Psoas muscle (tissue), 8 donors: ENCODE measurements around the gene GFAP. TPM values are rescaled to one million over a fixed set of nuclear protein-coding genes. Genes with fewer than 3 reads are reported as not detected.

Source experiments
- ATAC-seq, 4 donors: fragments of 200-7000 bp; cut with Tn5 transposase; one replicate each; pipeline ENCODE4 v1.9.1; 2020; ENCODE audit warnings: moderate library complexity in 3 of 4, mild to moderate bottlenecking in 2 of 4
- DNase-seq, 2 donors: peaks; one replicate each; pipeline ENCODE4 v3.0.0-alpha.2; 2020
- H3K27ac ChIP-seq: fragments of 200-600 bp; one replicate; pipeline ENCODE4 v1.8.0; 2022
- H3K27me3 ChIP-seq, 3 donors: fragments of 200-600 bp in 1 of 3; one replicate each; pipeline versions ENCODE4 v1.6.1 to v1.8.0; 2013 to 2022; ENCODE audit warnings: low read length in 2 of 3, mild to moderate bottlenecking in 2 of 3, moderate library complexity in 1 of 3; ENCODE audit not compliant: insufficient read depth in 3 of 3
- H3K36me3 ChIP-seq, 2 donors: fragments of 200-600 bp in 1 of 2; one replicate each; pipeline versions ENCODE4 v1.6.1 to v1.8.0; 2013 to 2022; ENCODE audit warnings: low read depth in 1 of 2, mild to moderate bottlenecking in 1 of 2, moderate library complexity in 1 of 2; ENCODE audit not compliant: insufficient read depth in 1 of 2
- H3K4me1 ChIP-seq: fragments of 200-600 bp; one replicate; pipeline ENCODE4 v1.8.0; 2022
- H3K4me3 ChIP-seq: fragments of 200-600 bp; one replicate; pipeline ENCODE4 v1.8.0; 2022; ENCODE audit warnings: mild to moderate bottlenecking
- H3K9me3 ChIP-seq: fragments of 200-600 bp; one replicate; pipeline ENCODE4 v1.8.0; 2022
- WGBS, 3 donors: extraction: QIAGEN DNeasy Blood & Tissue Kit; methylation state at CpG; one replicate each; pipeline versions ENCODE4 v1.1.6 to v1.1.7; 2013; 5-methylcytosine and 5-hydroxymethylcytosine counted together
- intact Hi-C, 2 donors: fragments of 100-400 bp; cut with DNase I; formaldehyde crosslinking; loops; one replicate each; pipeline versions ENCODE4 v1.11.0 to v1.14.2; 2022
- polyA plus RNA-seq, 3 donors: library from polyadenylated mRNA; stranded (reverse); fragments of 200-250 nt; gene quantifications; one replicate each; pipeline ENCODE4 v1.2.3, GENCODE V29; 2013
- total RNA-seq, 4 donors: library from RNA; stranded (reverse); fragmentation: NEBNext Ultra II Directional in 2 of 4; extraction: Animal tissue kit (Norgen Biotek cat#: 25700) in 2 of 4; gene quantifications; one replicate each; pipeline versions ENCODE4 v1.2.1 to v1.2.4, GENCODE V29; 2021 to 2023
- TF ChIP-seq, protein P1 (sequence below): fragments of 200-600 bp; IDR thresholded peaks from one replicate; pipeline ENCODE4 v1.8.0; 2022; ENCODE audit warnings: antibody characterized with exemption
- donor health status: healthy with polysubstance abuse.
- donor health status: DM: no; HTN: no; CAD: no; lungs with moderate emphysema.
- donor health status: Bipolar disorder and iron deficiency.
- donor health status: healthy.
- donor health status: DM: yes; HTN: yes; CAD: no.
- donor health status: DM: no; HTN: no; CAD: no.
- donor health status: DM: no; HTN: no; CAD: no.
- donor health status: DM: yes; HTN: yes; CAD: no.

GFAP gene
- total and polyA plus RNA-seq, 7 donors, result 0.11 to 0.54 (median 0.43) TPM; not detected in 3

DNA sequence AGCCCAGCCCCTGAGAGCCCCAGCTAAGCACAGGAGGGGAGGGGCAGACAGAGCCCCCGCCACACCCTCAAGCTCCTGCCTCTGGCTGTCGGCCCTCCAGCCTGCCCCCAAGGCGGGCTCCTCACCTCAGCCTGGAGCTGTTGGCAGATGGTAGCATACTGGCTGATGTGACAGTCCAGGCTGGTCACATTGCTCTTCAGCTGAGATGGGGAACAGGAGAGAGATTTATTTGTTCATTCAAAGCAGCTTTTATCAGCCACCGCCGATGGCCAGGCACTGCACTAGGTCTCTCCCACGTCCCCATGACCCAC lies 17.4 kb upstream of the GFAP start:
- no peak for DNase-seq
- Histone ChIP-seq H3K4me1 (peaks cover 5% of the 10 kb centered on the region), H3K9me3 (no peaks in the 10 kb centered on the region), H3K36me3 (no peaks in the 10 kb centered on the region), H3K27me3 (no peaks in the 10 kb centered on the region), H3K4me3 (no peak overlapping the region), H3K27ac (no peak overlapping the region)
- WGBS, 3 donors, result 94 to 96% (median 95%) methylated on average over 6 of the region's 6 CpGs
- TF ChIP-seq, protein P1, sequence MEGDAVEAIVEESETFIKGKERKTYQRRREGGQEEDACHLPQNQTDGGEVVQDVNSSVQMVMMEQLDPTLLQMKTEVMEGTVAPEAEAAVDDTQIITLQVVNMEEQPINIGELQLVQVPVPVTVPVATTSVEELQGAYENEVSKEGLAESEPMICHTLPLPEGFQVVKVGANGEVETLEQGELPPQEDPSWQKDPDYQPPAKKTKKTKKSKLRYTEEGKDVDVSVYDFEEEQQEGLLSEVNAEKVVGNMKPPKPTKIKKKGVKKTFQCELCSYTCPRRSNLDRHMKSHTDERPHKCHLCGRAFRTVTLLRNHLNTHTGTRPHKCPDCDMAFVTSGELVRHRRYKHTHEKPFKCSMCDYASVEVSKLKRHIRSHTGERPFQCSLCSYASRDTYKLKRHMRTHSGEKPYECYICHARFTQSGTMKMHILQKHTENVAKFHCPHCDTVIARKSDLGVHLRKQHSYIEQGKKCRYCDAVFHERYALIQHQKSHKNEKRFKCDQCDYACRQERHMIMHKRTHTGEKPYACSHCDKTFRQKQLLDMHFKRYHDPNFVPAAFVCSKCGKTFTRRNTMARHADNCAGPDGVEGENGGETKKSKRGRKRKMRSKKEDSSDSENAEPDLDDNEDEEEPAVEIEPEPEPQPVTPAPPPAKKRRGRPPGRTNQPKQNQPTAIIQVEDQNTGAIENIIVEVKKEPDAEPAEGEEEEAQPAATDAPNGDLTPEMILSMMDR, result no peak
- intact Hi-C loops, result no loop called here
- no peak for ATAC-seq

DNA sequence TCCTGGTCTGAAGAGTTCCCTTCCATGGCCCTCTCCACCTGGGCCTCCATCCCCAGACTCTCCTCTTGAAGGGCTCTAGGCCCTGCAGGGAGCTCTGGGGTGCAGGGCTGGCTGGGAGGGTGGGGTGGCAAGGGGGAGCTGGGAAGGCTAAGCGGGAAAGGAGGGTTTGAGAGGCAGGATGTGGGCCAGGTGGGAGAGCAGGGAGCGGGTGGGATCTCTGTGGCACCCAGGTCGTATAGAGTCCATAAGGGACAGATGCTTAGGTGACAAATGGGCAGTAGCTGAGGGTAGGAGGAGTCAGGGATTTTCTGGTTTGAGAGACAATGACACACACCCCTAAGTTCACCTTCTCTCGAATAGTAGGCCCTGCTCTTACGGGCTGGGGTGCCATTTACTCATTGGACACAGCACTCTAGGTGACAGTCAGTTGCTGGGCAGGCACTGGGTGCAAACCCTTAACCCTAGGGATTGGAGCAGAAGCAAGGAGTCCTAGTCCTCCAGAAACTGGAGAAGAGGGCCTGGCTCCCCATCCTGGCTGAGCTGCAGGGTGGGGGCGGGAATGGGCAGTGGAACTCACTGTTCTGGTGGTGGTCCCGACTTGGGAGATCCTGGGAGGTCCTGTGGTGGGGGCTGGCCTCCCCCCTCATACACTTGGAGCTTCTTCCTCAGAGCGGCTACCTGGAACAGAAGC lies 16.9 kb upstream of the GFAP start:
- Histone ChIP-seq H3K36me3 (no peaks in the 10 kb centered on the region), H3K4me3 (no peak overlapping the region), H3K4me1 (peaks cover 5% of the 10 kb centered on the region), H3K27ac (no peak overlapping the region), H3K27me3 (no peaks in the 10 kb centered on the region), H3K9me3 (no peaks in the 10 kb centered on the region)
- intact Hi-C loops, result no loop called here
- TF ChIP-seq, protein P1, result no peak
- whole genome bisulfite sequencing, 3 donors, result 87 to 98% (median 96%) methylated on average over 8 of the region's 8 CpGs
- ATAC-seq (no peak), DNase-seq (no peak)

DNA sequence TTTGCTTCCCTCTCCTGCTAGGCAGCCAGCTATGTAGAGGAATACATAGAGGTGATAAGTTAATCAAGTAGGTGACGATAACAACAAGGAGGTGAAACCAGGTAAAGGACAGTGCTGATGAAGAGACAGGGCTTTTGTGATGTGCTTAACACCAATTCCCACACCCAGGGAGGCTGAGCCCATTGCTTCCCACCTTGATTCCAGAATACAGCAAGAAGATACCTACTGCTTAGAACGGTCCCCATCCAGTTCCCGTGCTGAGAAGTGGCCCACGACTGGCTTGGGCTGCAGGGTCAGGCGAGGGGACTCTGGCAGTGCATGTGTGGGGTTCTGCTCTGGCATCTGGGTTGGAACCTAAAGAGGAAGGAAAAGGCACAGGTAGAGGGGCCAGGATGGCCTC lies 16.1 kb upstream of the GFAP start:
- DNase-seq (no peak), ATAC-seq (no peak)
- no peaks in the 10 kb centered on the region for H3K27me3 ChIP-seq
- H3K9me3 ChIP-seq, result no peaks in the 10 kb centered on the region
- H3K36me3 ChIP-seq, result no peaks in the 10 kb centered on the region
- H3K27ac ChIP-seq, result no peak overlapping the region
- intact Hi-C loops, result no loop called here
- H3K4me1 ChIP-seq, result peaks cover 5% of the 10 kb centered on the region
- no peak overlapping the region for H3K4me3 ChIP-seq
- 92 to 95% (median 94%) methylated on average over 5 of the region's 5 CpGs for WGBS, 3 donors
- TF ChIP-seq, protein P1, result no peak

DNA sequence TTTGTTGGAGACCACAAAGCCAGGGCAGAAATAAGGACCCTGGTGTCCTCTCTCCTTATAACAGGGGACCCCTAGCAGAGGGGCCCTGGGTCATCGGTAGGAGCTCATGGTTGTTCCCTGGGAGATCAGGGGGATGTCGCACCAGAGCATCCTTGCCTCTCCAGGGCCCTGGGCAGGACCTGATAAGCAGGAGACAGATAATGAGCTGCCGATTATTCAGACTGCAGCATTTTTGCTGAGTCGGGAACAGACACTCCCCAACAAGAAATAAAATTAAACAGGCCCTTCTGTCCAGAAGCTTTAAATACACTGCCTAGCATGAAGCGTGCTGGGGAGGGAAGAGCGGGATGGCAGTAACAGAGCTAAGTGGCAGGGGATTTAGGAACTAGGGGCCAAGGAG lies 15.4 kb upstream of the GFAP start:
- no peak for ATAC-seq
- Histone ChIP-seq H3K27ac (no peak overlapping the region), H3K4me3 (no peak overlapping the region), H3K27me3 (no peaks in the 10 kb centered on the region), H3K9me3 (no peaks in the 10 kb centered on the region), H3K36me3 (no peaks in the 10 kb centered on the region), H3K4me1 (peaks cover 5% of the 10 kb centered on the region)
- 88 to 97% (median 92%) methylated on average over 6 of the region's 6 CpGs for WGBS, 3 donors
- TF ChIP-seq, protein P1, result no peak
- intact Hi-C loops, result no loop called here
- DNase-seq, result no peak
